Right lobe of liver (tissue), 4 donors: ENCODE data around the gene EFNA3.

Experiments
- CTCF ChIP-seq, 4 donors: fragments of 200-600 bp in 3 of 4; fragments of 450-650 bp in 1 of 4; IDR thresholded peaks; one replicate each; pipeline versions ENCODE4 v1.5.1 to v1.8.0; 2016 to 2022; ENCODE audit warnings: antibody characterized with exemption in 4 of 4, mild to moderate bottlenecking in 2 of 4
- POLR2A ChIP-seq: fragments of 450-650 bp; IDR thresholded peaks from one replicate; pipeline ENCODE4 v1.6.1; 2017; ENCODE audit warnings: antibody characterized with exemption, mild to moderate bottlenecking
- donor health status: DM: no; HTN: no; CAD: no.
- donor health status: DM: no; HTN: no; CAD: no.
- donor health status: DM: no; HTN: yes; CAD: no.

- TF ChIP-seq POLR2A (no peak), CTCF (IDR thresholded peaks at IDR 0.05) (no peak)
These were observed 40.7 kb upstream of the EFNA3 start for GRCh38 chr1:155037851-155038441.
